ENCODE measurements around the gene PCP4.

The PCP4 gene

DNA sequence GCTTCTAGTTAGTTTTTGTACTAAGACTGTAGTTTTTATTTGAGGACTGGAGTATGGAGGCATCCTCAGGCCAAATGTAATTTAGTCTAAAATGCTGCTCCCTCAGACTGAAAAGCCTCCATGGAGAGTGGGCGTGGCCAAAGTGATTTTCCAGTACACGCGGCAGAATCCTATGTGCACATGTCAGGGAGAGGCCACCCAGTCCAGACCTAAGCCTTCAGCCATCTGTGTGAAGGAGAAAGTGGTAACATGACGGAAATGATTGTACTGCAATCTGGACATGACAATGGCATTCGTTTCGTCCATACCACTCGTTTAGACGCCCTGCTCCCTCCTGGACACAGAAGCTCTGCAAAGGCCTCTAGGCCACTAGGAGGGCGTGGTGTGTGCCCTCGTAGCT is 56.2 kb downstream of the PCP4 start:
- no peak for DNase-seq (ENCODE audit: low read depth)

- DNase-seq (ENCODE audit: low read depth): no peak
Observed at GRCh38 chr21:39924577-39925308, 57.5 kb downstream of the PCP4 start.

DNA sequence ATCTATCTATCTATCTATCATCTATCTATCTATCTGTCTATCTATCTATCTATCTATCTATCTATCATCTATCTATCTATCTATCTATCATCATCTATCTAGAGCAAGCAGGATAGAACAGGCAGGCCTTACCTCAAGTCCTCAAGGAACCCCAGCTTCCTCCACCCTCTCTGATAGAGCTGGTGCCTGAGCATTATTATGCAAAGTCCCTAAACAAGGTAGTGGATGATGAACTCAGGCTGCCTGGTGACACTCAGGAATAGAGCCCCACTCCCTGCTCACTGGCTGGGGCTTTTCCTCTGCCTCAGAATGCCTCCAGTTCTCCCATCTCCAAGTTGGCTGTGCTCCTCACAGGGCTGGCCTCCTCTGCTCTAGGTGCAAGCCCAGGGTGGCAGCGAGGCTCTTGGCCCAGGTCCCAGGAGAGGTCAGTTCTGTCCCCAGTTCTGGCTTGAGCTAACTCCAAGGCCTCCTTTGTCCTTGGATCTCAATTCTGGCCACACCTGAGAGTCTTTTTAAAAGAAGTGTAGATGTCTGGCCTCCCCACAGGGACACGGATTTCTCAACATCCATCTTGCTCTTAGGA is 60.2 kb downstream of the PCP4 start:
- no peak for DNase-seq (ENCODE audit: low read depth)

DNA sequence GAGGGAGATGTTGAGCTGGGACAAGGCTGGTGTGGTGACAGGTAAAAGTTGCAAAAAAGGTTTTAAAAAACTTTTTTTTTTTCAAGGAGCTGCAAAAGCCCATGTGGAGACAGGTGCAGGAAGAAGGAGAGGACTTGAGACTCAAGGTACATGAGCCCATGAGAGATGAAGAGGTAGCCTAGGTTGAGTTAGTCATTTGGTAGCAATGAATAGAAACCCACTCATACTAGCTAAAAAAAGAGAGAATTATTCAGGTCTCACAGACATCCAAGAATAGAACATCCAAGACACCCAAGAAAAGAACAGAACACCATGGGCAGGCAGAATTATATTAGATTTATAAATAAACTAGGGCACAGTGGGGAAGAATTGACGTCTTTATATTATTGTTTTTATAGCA is 65.1 kb downstream of the PCP4 start:
- no peak for DNase-seq (ENCODE audit: low read depth)

- DNase-seq (ENCODE audit: low read depth): no peak
Observed at GRCh38 chr21:39934895-39935294, 67.7 kb downstream of the PCP4 start.

DNA sequence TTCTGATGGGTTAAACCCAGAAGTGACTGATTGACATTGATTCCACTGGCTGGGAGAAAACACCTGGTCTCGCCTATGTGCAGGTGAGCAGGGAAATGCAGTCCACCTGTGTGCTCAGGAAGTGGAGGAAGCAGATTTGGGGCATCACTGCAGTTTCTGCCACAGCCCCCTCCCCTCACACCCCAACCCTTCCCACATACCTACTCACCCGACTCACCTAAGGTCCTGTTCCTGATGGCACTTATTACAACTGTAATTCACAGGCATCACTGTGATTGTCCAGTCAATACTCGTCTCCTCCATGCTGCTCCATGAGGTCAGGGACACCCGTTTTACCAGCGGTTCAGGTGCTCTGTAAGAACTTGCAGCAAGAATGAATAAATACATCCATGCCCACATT is 68.5 kb downstream of the PCP4 start:
- DNase-seq (ENCODE audit: low read depth): no peak

DNA sequence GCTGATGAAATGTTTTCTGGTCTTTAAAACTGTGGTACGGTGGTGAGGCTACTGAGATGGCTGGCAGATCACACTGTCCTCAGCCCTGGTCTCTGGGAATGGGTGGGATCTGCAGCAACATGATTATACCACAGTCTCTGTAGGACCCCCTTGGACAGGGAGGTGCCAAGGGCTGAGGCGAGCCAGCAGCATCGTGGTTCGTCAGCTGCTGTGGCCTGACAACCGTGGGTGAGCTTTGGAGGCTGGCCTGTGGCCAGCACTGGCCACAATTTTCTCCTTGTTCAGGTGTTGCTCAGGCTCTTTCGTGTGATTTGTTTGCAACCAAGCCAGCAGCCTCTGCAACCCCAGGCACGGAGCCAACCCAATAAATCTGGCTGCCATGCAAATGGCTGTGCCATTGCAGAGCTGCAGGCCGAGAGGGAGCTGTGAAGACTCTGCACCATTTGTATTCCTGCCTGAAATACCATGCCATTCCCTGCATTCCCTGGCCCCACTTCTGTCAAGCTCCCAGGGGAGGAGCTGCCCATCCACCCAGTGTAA is 70.9 kb downstream of the PCP4 start:
- DNase-seq (ENCODE audit: low read depth): no peak

DNA sequence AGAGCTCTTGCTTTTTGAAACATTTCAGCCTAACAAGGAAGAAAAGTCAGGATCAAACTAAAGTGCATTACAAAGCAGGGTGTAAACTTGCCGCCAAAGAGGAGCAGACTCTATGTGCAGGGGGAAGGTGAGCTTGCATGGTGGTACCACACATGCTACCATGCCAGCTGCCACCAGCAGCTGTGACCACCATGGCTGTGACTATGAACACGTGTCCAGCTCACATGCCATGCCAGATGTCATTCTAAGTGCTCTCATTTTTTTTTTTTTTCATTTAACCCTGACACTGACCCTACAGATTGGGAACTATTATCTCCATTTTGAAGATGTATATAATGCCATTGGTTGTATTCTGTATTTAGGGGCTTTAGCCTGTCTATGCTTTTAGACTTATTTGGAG is 79.0 kb downstream of the PCP4 start:
- DNase-seq (ENCODE audit: low read depth): no peak

- DNase-seq (ENCODE audit: low read depth): no peak
Observed at GRCh38 chr21:39947031-39947430, 79.8 kb downstream of the PCP4 start.

GRCh38 chr21:39951183-39952101 is 84.2 kb downstream of the PCP4 start:
- no peak for DNase-seq (ENCODE audit: low read depth)

GRCh38 chr21:39952265-39952664 is 85.0 kb downstream of the PCP4 start:
- no peak for DNase-seq (ENCODE audit: low read depth)

DNA sequence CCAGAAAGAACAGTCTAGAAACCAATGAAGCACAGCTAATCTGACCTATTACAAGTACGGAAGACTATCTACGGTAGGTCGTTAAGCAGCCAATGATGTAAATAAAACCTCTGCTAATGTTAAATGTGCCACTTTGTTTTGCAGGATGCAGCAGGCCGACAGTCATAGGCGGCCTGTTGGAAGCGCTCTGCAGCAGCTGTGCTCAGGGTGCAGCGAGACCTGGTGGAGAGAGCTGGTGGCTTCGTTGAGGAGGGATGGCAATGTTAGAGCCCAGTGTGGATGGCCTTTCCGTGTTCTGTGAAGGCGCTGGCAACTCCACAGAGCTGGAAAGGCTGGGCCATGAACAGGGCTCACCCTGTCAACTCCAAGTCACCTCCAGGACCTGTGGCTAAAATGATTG is 87.3 kb downstream of the PCP4 start:
- no peak for DNase-seq (ENCODE audit: low read depth)

DNA sequence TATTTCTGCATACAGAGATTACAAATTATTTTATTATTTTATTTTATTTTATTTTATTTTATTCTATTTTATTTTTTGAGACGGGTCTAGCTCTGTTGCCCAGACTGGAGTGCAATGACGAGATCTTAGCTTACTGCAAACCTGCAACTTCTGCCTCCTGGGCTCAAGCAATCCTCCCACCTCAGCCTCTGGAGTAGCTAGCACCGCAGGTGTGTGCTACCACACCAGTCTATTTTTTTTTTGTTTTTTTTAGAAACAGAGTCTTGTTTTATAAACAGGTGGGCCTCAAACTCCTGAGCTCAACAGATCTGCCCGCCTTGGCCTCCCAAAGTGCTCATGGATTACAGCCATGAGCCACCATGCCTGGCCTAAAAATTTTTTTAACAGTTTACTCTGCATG is 88.1 kb downstream of the PCP4 start:
- no peak for DNase-seq (ENCODE audit: low read depth)

DNA sequence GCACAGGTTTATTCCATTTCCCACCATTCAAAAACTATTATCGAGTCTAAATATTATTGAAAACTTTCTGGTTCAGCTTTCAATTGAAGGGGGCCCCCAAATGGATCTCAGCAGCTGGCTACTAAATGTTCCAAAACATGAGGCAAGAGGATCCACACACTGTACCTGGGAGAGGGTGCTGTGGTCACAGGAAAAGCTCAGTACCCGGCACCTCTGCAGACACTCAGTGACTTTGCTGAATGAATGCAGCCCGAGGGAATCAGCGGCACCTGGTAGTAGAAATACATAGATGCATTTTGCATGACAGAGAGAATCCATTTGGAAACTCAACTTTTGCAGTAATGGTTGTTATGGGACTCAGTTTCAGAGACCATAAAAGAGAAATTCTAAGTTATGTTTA is 89.3 kb downstream of the PCP4 start:
- DNase-seq (ENCODE audit: low read depth): no peak

- no peak for DNase-seq (ENCODE audit: low read depth)
Observed at GRCh38 chr21:39958731-39959130, 91.5 kb downstream of the PCP4 start.

GRCh38 chr21:39961251-39961650 is 94.0 kb downstream of the PCP4 start:
- no peak for DNase-seq (ENCODE audit: low read depth)

GRCh38 chr21:39965026-39965425 is 97.8 kb downstream of the PCP4 start:
- DNase-seq (ENCODE audit: low read depth): no peak

- no peak for DNase-seq (ENCODE audit: low read depth)
Observed at GRCh38 chr21:39966786-39967185, 99.5 kb downstream of the PCP4 start.

- DNase-seq (ENCODE audit: low read depth): no peak
Observed at GRCh38 chr21:39968010-39968409, 100.8 kb downstream of the PCP4 start.

DNA sequence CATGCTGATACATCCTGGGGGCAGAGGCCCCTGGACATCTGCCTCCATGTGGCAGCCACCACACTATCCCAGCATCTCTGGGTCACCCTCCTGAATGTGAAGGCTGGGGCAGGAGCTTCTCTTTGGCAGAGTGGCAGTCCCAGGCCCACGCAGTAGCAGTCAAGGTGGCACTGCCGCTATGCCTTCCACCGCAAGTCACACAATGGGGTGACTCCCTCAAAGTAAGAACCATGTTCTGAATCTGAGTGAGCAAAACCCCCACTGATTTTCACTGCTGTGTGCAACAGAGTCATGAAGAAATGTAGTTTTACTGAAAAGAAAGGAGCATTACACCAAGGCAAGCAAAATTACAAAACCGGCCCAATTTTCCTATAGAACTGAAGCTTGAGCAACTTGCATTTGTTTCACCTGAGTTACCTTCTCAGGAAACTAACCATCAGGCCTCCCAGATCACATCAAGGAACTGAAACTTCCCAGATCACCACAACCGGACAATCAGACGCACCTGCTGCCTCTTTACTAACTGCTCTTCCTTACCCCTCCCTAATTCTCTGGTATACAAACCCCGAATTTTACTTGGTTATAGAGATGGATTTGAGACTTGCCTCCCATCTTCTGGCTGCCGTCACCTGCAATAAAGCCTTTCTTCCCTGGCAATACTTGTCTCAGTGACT is 102.6 kb downstream of the PCP4 start:
- DNase-seq (ENCODE audit: low read depth): no peak

DNA sequence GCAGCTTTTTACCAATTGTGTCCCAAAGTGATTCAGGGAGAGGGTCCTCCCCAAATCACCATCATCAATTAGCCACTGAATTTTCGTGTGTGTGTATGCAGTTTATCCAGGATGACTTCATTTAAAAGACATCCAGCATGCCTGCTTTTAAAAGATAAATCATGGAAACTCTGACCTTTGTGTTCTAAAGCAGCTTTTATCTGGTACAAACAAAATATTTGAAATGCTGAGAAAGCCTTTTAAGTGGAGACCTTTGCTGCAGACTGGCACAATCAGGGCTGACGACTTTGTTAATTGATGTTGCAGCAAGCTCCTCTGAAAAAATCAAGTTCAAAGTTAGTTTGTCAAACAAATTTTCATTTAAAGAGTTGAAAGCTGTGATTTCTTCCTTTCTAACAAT is 104.7 kb downstream of the PCP4 start:
- no peak for DNase-seq (ENCODE audit: low read depth)

DNA sequence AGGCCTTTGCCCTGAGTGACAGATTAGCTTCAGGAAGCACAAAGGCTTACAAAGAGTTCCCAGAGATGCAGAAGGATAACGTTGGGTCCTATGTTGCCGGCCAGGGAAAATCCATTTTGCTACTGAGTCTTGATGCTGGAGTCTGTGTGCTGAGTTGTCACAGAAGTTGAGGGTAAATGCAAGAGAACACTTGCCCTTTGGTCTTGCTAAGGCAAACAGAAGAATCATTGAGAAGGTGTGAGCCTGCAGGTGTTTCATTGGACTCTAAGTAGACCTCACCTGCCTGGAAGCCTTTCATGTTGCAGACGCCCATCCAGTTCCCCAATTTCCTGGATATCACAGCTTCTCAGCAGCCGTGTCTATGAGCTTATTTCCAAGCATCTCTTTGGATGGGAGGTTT is 105.2 kb downstream of the PCP4 start:
- DNase-seq (ENCODE audit: low read depth): no peak

Data from ELR (cell line).